ENCODE data around the gene USP48.

- no peak for TF ChIP-seq CTCF (IDR thresholded peaks at IDR 0.05)
- no peak for TF ChIP-seq POLR2A (IDR thresholded peaks at IDR 0.05)
Measured at GRCh38 chr1:21633992-21634805, 148.8 kb downstream of the USP48 start.

Measured in prostate gland (tissue), 2 donors.